H9 (cell line): Measurements from ENCODE around the gene CDK6. TPM values are rescaled to one million over a fixed set of nuclear protein-coding genes. Genes with fewer than 3 reads are reported as not detected.
A peak's percentile ranks its signal among the peaks of the same experiment; 100 is the strongest.

ENCODE experiments used
- DNase-seq: peaks from one replicate; pipeline ENCODE4 v3.0.0-alpha.2; 2017
- H2AFZ ChIP-seq: one replicate; pipeline ENCODE4 v1.6.1; 2013; ENCODE audit warnings: mild to moderate bottlenecking, low read length, control low read depth, moderate library complexity
- H2AK5ac ChIP-seq: 2 replicates; pipeline ENCODE4 v1.6.1; 2013; ENCODE audit warnings: low read length, control low read depth, mixed read lengths; ENCODE audit not compliant: insufficient read length
- H2BK120ac ChIP-seq: one replicate; pipeline ENCODE4 v1.6.1; 2013; ENCODE audit warnings: low read depth, mild to moderate bottlenecking, low read length, control low read depth, inconsistent platforms; ENCODE audit not compliant: poor library complexity, severe bottlenecking
- H2BK12ac ChIP-seq: 2 replicates; pipeline ENCODE4 v1.6.1; 2013; ENCODE audit warnings: low read length, control low read depth, mixed read lengths, low read depth; ENCODE audit not compliant: insufficient read length
- H2BK15ac ChIP-seq: 2 replicates; pipeline ENCODE4 v1.6.1; 2013; ENCODE audit warnings: low read depth, low read length, control low read depth
- H2BK20ac ChIP-seq: one replicate; pipeline ENCODE4 v1.6.1; 2013; ENCODE audit warnings: low read depth, mild to moderate bottlenecking, low read length, control low read depth, inconsistent platforms; ENCODE audit not compliant: poor library complexity, severe bottlenecking
- H2BK5ac ChIP-seq: 2 replicates; pipeline ENCODE4 v1.6.1; 2013; ENCODE audit warnings: low read length, control low read depth, mixed read lengths; ENCODE audit not compliant: insufficient read length
- H3K14ac ChIP-seq: 2 replicates; pipeline ENCODE4 v1.6.1; 2013; ENCODE audit warnings: low read length, control low read depth; ENCODE audit not compliant: insufficient read depth
- H3K18ac ChIP-seq: 2 replicates; pipeline ENCODE4 v1.6.1; 2013; ENCODE audit warnings: low read depth, mild to moderate bottlenecking, mixed read lengths, low read length, control low read depth; ENCODE audit not compliant: insufficient read length
- H3K23ac ChIP-seq: 2 replicates; pipeline ENCODE4 v1.6.1; 2013; ENCODE audit warnings: low read length, control low read depth, mixed read lengths, low read depth; ENCODE audit not compliant: insufficient read length
- H3K23me2 ChIP-seq: 2 replicates; pipeline ENCODE4 v1.6.1; 2013; ENCODE audit warnings: low read depth, mild to moderate bottlenecking, mixed read lengths, low read length, control low read depth; ENCODE audit not compliant: insufficient read length, poor library complexity, severe bottlenecking
- H3K27ac ChIP-seq: 2 replicates; pipeline ENCODE4 v1.5.1; 2013; ENCODE audit warnings: low read length, control low read depth, mixed read lengths, low read depth; ENCODE audit not compliant: insufficient read length
- H3K27me3 ChIP-seq: 2 replicates; pipeline ENCODE4 v1.6.1; 2013; ENCODE audit warnings: low read length, control low read depth, inconsistent platforms; ENCODE audit not compliant: insufficient read depth
- H3K4ac ChIP-seq: 2 replicates; pipeline ENCODE4 v1.6.1; 2013; ENCODE audit warnings: low read depth, mild to moderate bottlenecking, control low read depth, inconsistent platforms, low read length, moderate library complexity
- H3K4me1 ChIP-seq: 2 replicates; pipeline ENCODE4 v1.6.1; 2013; ENCODE audit warnings: low read length, control low read depth, inconsistent platforms; ENCODE audit not compliant: insufficient read depth
- H3K4me2 ChIP-seq: 2 replicates; pipeline ENCODE4 v1.6.1; 2013; ENCODE audit warnings: low read length, control low read depth, mixed read lengths; ENCODE audit not compliant: insufficient read length, insufficient read depth
- H3K56ac ChIP-seq: 2 replicates; pipeline ENCODE4 v1.6.1; 2013; ENCODE audit warnings: low read depth, mild to moderate bottlenecking, mixed read lengths, low read length, control low read depth; ENCODE audit not compliant: insufficient read length
- H3K79me1 ChIP-seq: 2 replicates; pipeline ENCODE4 v1.6.1; 2013; ENCODE audit warnings: low read depth, mild to moderate bottlenecking, moderate library complexity, low read length, control low read depth, inconsistent platforms; ENCODE audit not compliant: insufficient read depth, poor library complexity, severe bottlenecking
- H3K79me2 ChIP-seq: 2 replicates; pipeline ENCODE4 v1.6.1; 2013; ENCODE audit warnings: low read length, control low read depth, inconsistent platforms; ENCODE audit not compliant: insufficient read depth
- H3K9ac ChIP-seq: 2 replicates; pipeline ENCODE4 v1.6.1; 2013; ENCODE audit warnings: low read length, control low read depth, mixed read lengths; ENCODE audit not compliant: insufficient read length; ENCODE audit errors: extremely low read depth
- H3K9me3 ChIP-seq: one replicate; pipeline ENCODE4 v1.6.1; 2013; ENCODE audit warnings: low read depth, low read length, inconsistent platforms; ENCODE audit not compliant: control insufficient read depth
- H3T11ph ChIP-seq: one replicate; pipeline ENCODE4 v1.6.1; 2013; ENCODE audit warnings: mild to moderate bottlenecking, low read length, control low read depth, inconsistent platforms
- H4K20me1 ChIP-seq: one replicate; pipeline ENCODE4 v1.6.1; 2013; ENCODE audit not compliant: control insufficient read depth, insufficient read length, insufficient read depth
- H4K5ac ChIP-seq: 2 replicates; pipeline ENCODE4 v1.6.1; 2013; ENCODE audit warnings: low read depth, mild to moderate bottlenecking, mixed read lengths, low read length, control low read depth; ENCODE audit not compliant: insufficient read length
- H4K8ac ChIP-seq: replicated peaks from 2 replicates; pipeline ENCODE4 v1.6.1; 2013; ENCODE audit warnings: low read length, control low read depth, mixed read lengths, low read depth; ENCODE audit not compliant: insufficient read length
- H4K91ac ChIP-seq: 2 replicates; pipeline ENCODE4 v1.6.1; 2013; ENCODE audit warnings: low read depth, mild to moderate bottlenecking, moderate library complexity, mixed read lengths, low read length, control low read depth; ENCODE audit not compliant: insufficient read length
- H3K27ac Mint-ChIP-seq, 3 experiments: 2 replicates in 2 of 3; 3 replicates in 1 of 3; pipeline ENCODE4 v1.8.0; 2020 to 2021; ENCODE audit warnings: mixed read lengths in 3 of 3, mild to moderate bottlenecking in 1 of 3, moderate library complexity in 1 of 3
- H3K27me3 Mint-ChIP-seq: 2 replicates; pipeline ENCODE4 v1.8.0; 2021; ENCODE audit warnings: low read depth, mild to moderate bottlenecking, moderate library complexity, mixed read lengths
- H3K36me3 Mint-ChIP-seq, 3 experiments: 2 replicates in 2 of 3; 3 replicates in 1 of 3; pipeline ENCODE4 v1.8.0; 2020 to 2021; ENCODE audit warnings: low read depth in 3 of 3, mixed read lengths in 3 of 3; ENCODE audit not compliant: insufficient read depth in 1 of 3
- H3K4me1 Mint-ChIP-seq, 2 experiments: 2 replicates each; pipeline ENCODE4 v1.8.0; 2020; ENCODE audit warnings: mixed read lengths in 2 of 2
- H3K4me3 Mint-ChIP-seq, 2 experiments: 2 replicates in 1 of 2; 3 replicates in 1 of 2; pipeline ENCODE4 v1.8.0; 2020 to 2021; ENCODE audit warnings: mild to moderate bottlenecking in 2 of 2, mixed read lengths in 2 of 2, moderate library complexity in 1 of 2
- H3K9me3 Mint-ChIP-seq, 2 experiments: 2 replicates in 1 of 2; 3 replicates in 1 of 2; pipeline ENCODE4 v1.8.0; 2020; ENCODE audit warnings: mild to moderate bottlenecking in 2 of 2, mixed read lengths in 2 of 2, moderate library complexity in 1 of 2
- CTCF ChIP-seq: fragments of 200-600 bp; sonication (generic); conservative IDR thresholded peaks from 3 replicates; pipeline ENCODE4 v1.8.0; 2021; ENCODE audit warnings: antibody characterized with exemption, mild to moderate bottlenecking
- WGBS: extraction: QIAGEN DNeasy Blood & Tissue Kit; methylation state at CpG from one replicate; pipeline ENCODE4 v1.1.7; 2013; ENCODE audit warnings: missing lambda C conversion rate, low lambda C conversion rate, mixed read lengths; ENCODE audit not compliant: insufficient read length; ENCODE audit errors: extremely low coverage; 5-methylcytosine and 5-hydroxymethylcytosine counted together
- total RNA-seq: library from RNA; stranded (reverse); gene quantifications from 2 replicates; pipeline ENCODE4 v1.2.1, GENCODE V29; 2021

CDK6 gene
- total RNA-seq, 1 experiment from 2014 or later = 30.0 TPM

GRCh38 chr7:92589056-92589455 is 247.3 kb downstream of the CDK6 start:
- Histone ChIP-seq H3K27me3 (no peaks in the 10 kb centered on the region; the same call in 1 of the 2 replicates), H2AFZ (no peak overlapping the region), H3K18ac (no peak overlapping the region), H3K56ac (no peak overlapping the region), H2BK12ac (no peak overlapping the region), H4K8ac (no peak overlapping the region), H4K91ac (no peak overlapping the region), H3K4me1 (peaks cover 3% of the 10 kb centered on the region; the same call in 1 of the 2 replicates), H3K9me3 (no peaks in the 10 kb centered on the region), H3K79me1 (peaks cover 4% of the 10 kb centered on the region), H2BK20ac (no peak overlapping the region), H2BK15ac (no peak overlapping the region), H4K5ac (no peak overlapping the region), H3K23ac (no peak overlapping the region), H2BK120ac (no peak overlapping the region), H4K20me1 (no peaks in the 10 kb centered on the region), H3K9ac (peak overlapping the region; percentile 85), H3K4ac (no peak overlapping the region), H3K23me2 (peaks cover 9% of the 10 kb centered on the region), H3K27ac (no peak overlapping the region), H3K14ac (no peak overlapping the region), H3T11ph (no peak overlapping the region), H3K79me2 (peaks cover 45% of the 10 kb centered on the region), H2AK5ac (no peak overlapping the region), H3K4me2 (peak overlapping the region; percentile 68), H2BK5ac (no peak overlapping the region)
- Mint-ChIP-seq H3K27me3 (peaks cover 26% of the 10 kb centered on the region), H3K4me3 (peak overlapping the region; percentile 85 to 96), H3K36me3 (peaks cover 15 to 22% (median 20%) of the 10 kb centered on the region in 3 experiments; a peak in 6 of 7 replicates), H3K9me3 (no peaks in the 10 kb centered on the region), H3K27ac (peak overlapping the region; percentile 95 to 99 (median 98); a peak in 3 of 7 replicates), H3K4me1 (peaks cover 12 to 15% of the 10 kb centered on the region in 2 experiments)
- WGBS = no CpG with 5 or more reads among the region's 7 CpGs
- no peak for TF ChIP-seq CTCF
- DNase-seq = no peak
